ENCODE results near the gene RELN.

Gene RELN

DNA sequence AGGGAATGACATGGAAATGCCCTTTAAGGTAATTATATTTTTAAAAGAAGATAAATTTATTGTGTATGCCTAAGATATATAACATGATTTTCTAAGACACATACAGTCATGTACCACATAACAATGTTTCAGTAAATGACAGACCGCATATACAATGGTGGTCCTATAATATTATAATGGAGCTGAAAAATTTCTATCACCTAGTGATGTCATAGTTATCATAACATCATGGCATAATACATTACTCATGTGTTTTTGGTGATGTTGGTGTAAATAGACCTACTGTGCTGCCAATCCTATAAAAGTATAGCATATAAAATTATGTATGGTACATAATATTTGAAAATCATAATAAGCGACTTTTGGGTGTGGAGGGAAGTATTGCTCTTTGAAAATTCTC lies 306.1 kb downstream of the RELN start:
- DNase-seq (ENCODE audit: insufficient read length, low spot score), result no peak
- TF ChIP-seq, protein P1, sequence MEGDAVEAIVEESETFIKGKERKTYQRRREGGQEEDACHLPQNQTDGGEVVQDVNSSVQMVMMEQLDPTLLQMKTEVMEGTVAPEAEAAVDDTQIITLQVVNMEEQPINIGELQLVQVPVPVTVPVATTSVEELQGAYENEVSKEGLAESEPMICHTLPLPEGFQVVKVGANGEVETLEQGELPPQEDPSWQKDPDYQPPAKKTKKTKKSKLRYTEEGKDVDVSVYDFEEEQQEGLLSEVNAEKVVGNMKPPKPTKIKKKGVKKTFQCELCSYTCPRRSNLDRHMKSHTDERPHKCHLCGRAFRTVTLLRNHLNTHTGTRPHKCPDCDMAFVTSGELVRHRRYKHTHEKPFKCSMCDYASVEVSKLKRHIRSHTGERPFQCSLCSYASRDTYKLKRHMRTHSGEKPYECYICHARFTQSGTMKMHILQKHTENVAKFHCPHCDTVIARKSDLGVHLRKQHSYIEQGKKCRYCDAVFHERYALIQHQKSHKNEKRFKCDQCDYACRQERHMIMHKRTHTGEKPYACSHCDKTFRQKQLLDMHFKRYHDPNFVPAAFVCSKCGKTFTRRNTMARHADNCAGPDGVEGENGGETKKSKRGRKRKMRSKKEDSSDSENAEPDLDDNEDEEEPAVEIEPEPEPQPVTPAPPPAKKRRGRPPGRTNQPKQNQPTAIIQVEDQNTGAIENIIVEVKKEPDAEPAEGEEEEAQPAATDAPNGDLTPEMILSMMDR (IDR thresholded peaks at IDR 0.05; ENCODE audit: insufficient read depth, missing control alignments), result no peak
- FAIRE-seq, result no peak

DNA sequence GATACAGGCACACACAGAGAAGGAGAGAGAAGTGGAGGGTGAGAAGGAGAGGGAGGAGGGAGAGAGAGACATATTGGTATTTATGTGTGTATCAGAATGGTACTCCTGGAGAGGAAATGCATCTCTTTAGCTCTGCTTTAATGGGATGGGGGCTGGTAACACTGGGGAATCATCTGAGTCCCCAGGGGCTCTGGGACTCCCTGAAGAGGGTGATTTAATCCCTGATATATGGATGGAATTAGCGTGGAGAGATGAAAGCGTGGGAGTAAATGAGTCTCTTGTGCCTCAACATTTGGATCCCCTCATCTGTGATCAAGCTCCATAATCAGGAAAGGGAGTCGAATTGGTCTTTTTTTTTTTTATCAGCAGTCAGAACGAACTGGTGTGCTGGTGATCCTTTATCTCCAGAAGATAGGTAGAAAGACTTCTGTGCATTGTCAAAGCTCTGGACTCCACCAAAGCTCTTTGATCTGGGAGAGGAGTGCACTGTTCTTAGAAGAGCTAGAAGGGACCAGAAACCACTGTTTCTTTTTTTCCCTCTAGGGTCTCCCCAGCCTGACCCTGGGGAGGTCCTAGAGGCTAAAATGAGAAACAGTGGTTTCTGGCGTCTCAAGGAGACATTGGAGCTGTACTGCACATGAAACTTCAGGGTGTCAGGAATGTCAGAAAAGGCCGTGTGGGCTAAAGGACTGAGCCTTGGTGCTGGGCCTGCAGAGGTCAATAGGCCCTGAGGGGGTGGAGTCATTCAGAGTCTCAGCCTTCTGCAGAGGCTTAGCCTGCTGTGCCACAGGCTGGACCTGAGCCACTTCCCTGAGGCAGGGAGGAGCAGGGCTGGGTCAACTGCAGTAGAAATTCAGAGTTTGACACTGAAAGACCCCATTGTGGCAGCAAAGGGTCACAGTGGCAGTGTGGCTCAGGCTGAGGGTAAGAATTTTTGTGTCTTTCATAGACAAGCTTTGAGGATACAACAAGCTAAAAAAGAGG lies 309.0 kb downstream of the RELN start:
- TF ChIP-seq, protein P1 (IDR thresholded peaks at IDR 0.05; ENCODE audit: insufficient read depth, missing control alignments), result no peak
- DNase-seq (ENCODE audit: insufficient read length, low spot score) (no peak), FAIRE-seq (no peak)

- no peak for FAIRE-seq
- no peak for DNase-seq (ENCODE audit: insufficient read length, low spot score)
- TF ChIP-seq, protein P1 (IDR thresholded peaks at IDR 0.05; ENCODE audit: insufficient read depth, missing control alignments), result no peak
Observed at GRCh38 chr7:103679151-103680132, 310.0 kb downstream of the RELN start.

DNA sequence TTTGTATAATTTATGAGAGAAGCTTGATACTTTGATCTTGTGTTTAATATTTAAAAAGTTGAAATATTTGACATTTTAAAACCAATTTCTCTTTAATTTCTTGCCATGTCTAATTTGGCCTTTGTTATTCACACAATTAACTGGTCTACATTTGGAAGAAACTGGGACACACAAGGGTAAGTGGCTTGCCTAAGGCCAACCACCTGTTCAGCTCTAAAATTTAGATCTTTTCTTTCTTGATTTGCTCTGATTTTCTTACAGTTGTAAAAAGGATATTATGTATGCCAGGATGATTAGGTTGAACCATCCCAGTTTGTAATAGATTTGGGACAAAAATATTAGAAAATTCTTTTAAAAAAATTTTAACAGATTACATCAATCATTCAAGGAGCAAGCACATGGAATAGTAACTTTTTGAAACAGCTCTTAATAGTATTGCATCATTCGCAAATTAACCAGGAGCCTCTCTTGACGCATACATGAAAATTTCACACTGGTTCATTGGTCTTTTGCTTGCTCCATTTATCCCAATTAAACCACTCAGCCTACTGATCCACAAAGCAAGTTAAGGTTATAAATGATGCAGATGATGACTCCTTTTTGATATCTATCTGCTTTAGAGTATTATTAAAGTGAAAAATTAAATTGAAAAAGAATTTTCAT lies 321.0 kb downstream of the RELN start:
- FAIRE-seq (no peak), DNase-seq (ENCODE audit: insufficient read length, low spot score) (no peak)
- TF ChIP-seq, protein P1 (IDR thresholded peaks at IDR 0.05; ENCODE audit: insufficient read depth, missing control alignments), result no peak

DNA sequence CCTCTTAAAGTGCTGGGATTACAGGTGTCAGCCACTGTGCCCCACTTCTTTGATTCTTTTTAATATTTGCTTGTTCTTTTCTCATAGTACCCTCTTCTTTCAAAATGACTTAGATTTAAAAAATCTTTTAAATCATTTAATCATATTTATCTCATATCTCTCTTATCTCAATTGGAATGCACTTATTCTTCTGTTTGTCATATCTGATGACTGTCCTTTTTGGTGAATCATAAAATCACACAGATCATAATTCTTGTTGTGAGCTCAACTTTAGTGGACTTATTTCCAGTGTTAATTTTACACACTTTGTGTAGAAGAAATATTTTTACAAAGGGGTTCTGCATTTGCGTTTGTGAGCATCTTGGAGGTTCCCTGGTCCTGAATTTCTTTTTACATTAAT lies 323.1 kb downstream of the RELN start:
- TF ChIP-seq, protein P1 (IDR thresholded peaks at IDR 0.05; ENCODE audit: insufficient read depth, missing control alignments), result no peak
- DNase-seq (ENCODE audit: insufficient read length, low spot score) (no peak), FAIRE-seq (no peak)

- TF ChIP-seq, protein P1 (IDR thresholded peaks at IDR 0.05; ENCODE audit: insufficient read depth, missing control alignments), result peak; percentile 7
- FAIRE-seq (no peak), DNase-seq (ENCODE audit: insufficient read length, low spot score) (no peak)
Observed at GRCh38 chr7:103664577-103664976, 324.9 kb downstream of the RELN start.

Measured in D721Med (cell line).